Caki2 (cell line): ENCODE measurements around the gene ARL16. TPM values are rescaled to one million over a fixed set of nuclear protein-coding genes. Genes with fewer than 3 reads are reported as not detected.
A peak's percentile ranks its signal among the peaks of the same experiment; 100 is the strongest.
"Not testable (repeated sequence)": the region's sequence is repeated elsewhere in the genome, so short reads cannot be mapped to it uniquely, and the experiment has no call there.

Experiments used
- DNase-seq: peaks from one replicate; pipeline ENCODE4 v3.0.0-alpha.2; 2015; ENCODE audit warnings: low read depth
- in situ Hi-C: cut with HindIII; loops from 2 replicates; pipeline ENCODE4 v1.10.0; 2016; ENCODE audit warnings: low sequenced_read_pairs, low pct_unique_long_range_greater_than_20kb, mixed read lengths
- total RNA-seq: library from RNA; depleted of rRNA; stranded (reverse); fragments of >200 nt; shearing (Covaris generic); gene quantifications from 2 replicates; pipeline ENCODE4 v1.2.3, GENCODE V29; 2014; ENCODE audit warnings: low replicate concordance

Gene ARL16
- total RNA-seq, 1 experiment from 2014 or later: 75.3 TPM

GRCh38 chr17:81682565-81683207 is 911 bp downstream of the ARL16 start:
- DNase-seq: no peak
- in situ Hi-C loops: no loop called here

GRCh38 chr17:81681672-81682071 is 1.9 kb downstream of the ARL16 start:
- in situ Hi-C loops: no loop called here
- DNase-seq: peak; percentile 70

GRCh38 chr17:81680150-81680549 is 3.4 kb downstream of the ARL16 start:
- DNase-seq: no peak
- in situ Hi-C loops: no loop called here

GRCh38 chr17:81676906-81677305 is 6.7 kb downstream of the ARL16 start:
- DNase-seq: no peak
- in situ Hi-C loops: no loop called here

- in situ Hi-C loops: not testable (repeated sequence)
- peak; percentile 41 for DNase-seq
These were observed 7.9 kb downstream of the ARL16 start for GRCh38 chr17:81675515-81676221.

GRCh38 chr17:81673561-81674258 is 9.9 kb downstream of the ARL16 start:
- in situ Hi-C loops: no loop called here
- no peak for DNase-seq

- DNase-seq: no peak
- in situ Hi-C loops: no loop called here
These were observed 10.6 kb downstream of the ARL16 start for GRCh38 chr17:81672954-81673353.

- in situ Hi-C loops: no loop called here
- DNase-seq: no peak
These were observed 11.1 kb downstream of the ARL16 start for GRCh38 chr17:81672504-81672903.

- no peak for DNase-seq
- in situ Hi-C loops: no loop called here
These were observed 15.8 kb downstream of the ARL16 start for GRCh38 chr17:81667754-81668153.

- in situ Hi-C loops: no loop called here
- peak; percentile 89 for DNase-seq
These were observed 17.0 kb downstream of the ARL16 start, which contains the start of the genes CCDC137 and OXLD1 for GRCh38 chr17:81666342-81667191. Gene CCDC137, plus strand, starts transcription at chr17:81666737. Its CDS starts 30 bp downstream, at chr17:81666767. Gene OXLD1, minus strand, starts transcription at chr17:81666605. Its CDS starts 28 bp downstream, at chr17:81666577.

- in situ Hi-C loops: no loop called here
- DNase-seq: no peak
These were observed 17.6 kb downstream of the ARL16 start for GRCh38 chr17:81666092-81666341.

GRCh38 chr17:81665205-81666091 is 18.1 kb downstream of the ARL16 start:
- DNase-seq: peak; percentile 36

GRCh38 chr17:81664051-81664470 is 19.5 kb downstream of the ARL16 start:
- in situ Hi-C loops: no loop called here
- DNase-seq: no peak

More at GRCh38 chr17:81665205-81666091, 18.1 kb downstream of the ARL16 start:
- in situ Hi-C loops: no loop called here

- DNase-seq: no peak
These were observed 21.6 kb downstream of the ARL16 start for GRCh38 chr17:81662002-81662401.

GRCh38 chr17:81660441-81660840 is 23.2 kb downstream of the ARL16 start:
- no peak for DNase-seq
- in situ Hi-C loops: no loop called here

More at GRCh38 chr17:81662002-81662401, 21.6 kb downstream of the ARL16 start:
- in situ Hi-C loops: no loop called here

- DNase-seq: no peak
- in situ Hi-C loops: no loop called here
These were observed 24.6 kb downstream of the ARL16 start for GRCh38 chr17:81659038-81659437.

GRCh38 chr17:81656835-81657234 is 26.8 kb downstream of the ARL16 start:
- in situ Hi-C loops: no loop called here
- DNase-seq: no peak
